Fibroblast of lung (primary cell): ENCODE measurements around the gene CCDC78. TPM values are rescaled to one million over a fixed set of nuclear protein-coding genes. Genes with fewer than 3 reads are reported as not detected.
A peak's percentile ranks its signal among the peaks of the same experiment; 100 is the strongest.

Source experiments
- DNase-seq, 2 donors: peaks; one replicate each; pipeline versions ENCODE4 v3.0.0 to v3.0.0-alpha.2; 2010; ENCODE audit warnings: low read depth in 2 of 2
- H2AFZ ChIP-seq: 2 replicates; pipeline ENCODE4 v1.5.1; 2012; ENCODE audit warnings: low read length, control low read depth, inconsistent platforms
- H3K27ac ChIP-seq: 2 replicates; pipeline ENCODE4 v1.5.1; 2011; ENCODE audit warnings: low read length, control low read depth; ENCODE audit not compliant: insufficient read depth
- H3K27me3 ChIP-seq: 2 replicates; pipeline ENCODE4 v1.5.1; 2011; ENCODE audit warnings: mild to moderate bottlenecking, low read length; ENCODE audit not compliant: control insufficient read depth, insufficient read depth
- H3K36me3 ChIP-seq: 2 replicates; pipeline ENCODE4 v1.5.1; 2011; ENCODE audit warnings: low read length; ENCODE audit not compliant: control insufficient read depth, insufficient read depth
- H3K4me1 ChIP-seq: 2 replicates; pipeline ENCODE4 v1.5.1; 2011; ENCODE audit warnings: low read length; ENCODE audit not compliant: control insufficient read depth, insufficient read depth; ENCODE audit errors: extremely low read depth
- H3K4me2 ChIP-seq: 2 replicates; pipeline ENCODE4 v1.5.1; 2011; ENCODE audit warnings: low read length, control low read depth; ENCODE audit not compliant: insufficient read depth; ENCODE audit errors: extremely low read depth
- H3K4me3 ChIP-seq, 4 experiments: fragments of 200-600 bp in 1 of 4; sonication (generic) in 1 of 4; replicated peaks in 1 of 4; 2 replicates each; pipeline ENCODE4 v1.5.1; 2011 to 2016; ENCODE audit warnings: low read length in 4 of 4, low read depth in 3 of 4, mild to moderate bottlenecking in 3 of 4, control low read depth in 2 of 4, inconsistent platforms in 1 of 4, mixed read lengths in 1 of 4; ENCODE audit not compliant: insufficient read depth in 1 of 4; ENCODE audit errors: control extremely low read depth in 1 of 4
- H3K79me2 ChIP-seq: 2 replicates; pipeline ENCODE4 v1.5.1; 2012; ENCODE audit warnings: mild to moderate bottlenecking, low read length, inconsistent platforms; ENCODE audit not compliant: control insufficient read depth, insufficient read depth
- H3K9ac ChIP-seq: 2 replicates; pipeline ENCODE4 v1.5.1; 2011; ENCODE audit warnings: mild to moderate bottlenecking, low read length, control low read depth; ENCODE audit not compliant: insufficient read depth
- H3K9me3 ChIP-seq: 2 replicates; pipeline ENCODE4 v1.5.1; 2012; ENCODE audit warnings: low read depth, low read length; ENCODE audit not compliant: control insufficient read depth, insufficient read depth
- H4K20me1 ChIP-seq: 2 replicates; pipeline ENCODE4 v1.5.1; 2011; ENCODE audit warnings: low read length; ENCODE audit not compliant: control insufficient read depth, insufficient read depth; ENCODE audit errors: extremely low read depth
- EZH2 ChIP-seq: IDR thresholded peaks from 2 replicates; pipeline ENCODE4 v1.5.1; 2012; ENCODE audit warnings: low read length, control low read depth, mild to moderate bottlenecking; ENCODE audit errors: missing control alignments
- polyA plus RNA-seq, 2 donors: library from polyadenylated mRNA; depleted of rRNA in 1 of 2; stranded (reverse) in 1 of 2; unstranded in 1 of 2; fragments of >200 nt; gene quantifications; 2 replicates each; pipeline ENCODE4 v1.2.1, GENCODE V29; 2011 to 2012; ENCODE audit warnings: missing spikeins in 1 of 2
- total RNA-seq: library from RNA; depleted of rRNA; stranded (reverse); fragments of >200 nt; gene quantifications from 2 replicates; pipeline ENCODE4 v1.2.1, GENCODE V29; 2014
- TF ChIP-seq, protein P1 (sequence below), 2 donors: IDR thresholded peaks in 1 of 2; conservative IDR thresholded peaks in 1 of 2; 1 replicate in 1 of 2; 2 replicates in 1 of 2; pipeline ENCODE4 v1.5.1; 2011 to 2012; ENCODE audit warnings: low read length in 2 of 2, control low read depth in 1 of 2, inconsistent platforms in 1 of 2, low read depth in 1 of 2, mild to moderate bottlenecking in 1 of 2

Gene CCDC78
- total and polyA plus RNA-seq, 2 donors (not counting 1 experiment from before 2014, with no cell fraction given) = 0.50 to 1.8 TPM

DNA sequence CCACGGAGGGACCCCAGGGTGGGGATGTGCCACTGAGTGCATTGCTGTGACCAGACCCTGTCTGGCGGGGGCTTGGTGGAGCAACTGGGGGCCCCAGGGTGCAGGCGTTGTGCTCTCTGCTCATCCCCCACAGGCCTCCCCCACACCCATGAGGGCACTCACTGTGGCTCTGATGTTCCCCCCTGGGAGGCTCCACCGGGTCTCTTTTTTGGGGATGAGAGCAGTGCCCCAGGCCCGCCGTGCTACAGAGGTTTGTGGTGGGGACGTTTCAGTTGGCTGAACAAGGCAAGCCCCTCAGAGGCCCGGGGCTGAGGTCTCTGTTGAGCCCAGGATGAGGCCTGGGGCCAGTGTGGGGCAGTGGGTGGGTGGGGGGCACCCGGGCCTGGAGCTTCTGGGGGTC, 2.5 kb downstream of the CCDC78 start:
- no peak for DNase-seq
- no peak overlapping the region for H3K4me2 ChIP-seq
- H3K9ac ChIP-seq = no peak overlapping the region
- no peaks in the 10 kb centered on the region for H3K9me3 ChIP-seq
- H2AFZ ChIP-seq = no peak overlapping the region
- no peaks in the 10 kb centered on the region for H3K27me3 ChIP-seq
- no peaks in the 10 kb centered on the region for H4K20me1 ChIP-seq
- no peaks in the 10 kb centered on the region for H3K79me2 ChIP-seq
- H3K4me3 ChIP-seq = no peak overlapping the region
- H3K36me3 ChIP-seq = peaks cover 2% of the 10 kb centered on the region
- H3K27ac ChIP-seq = no peak overlapping the region
- no peak for TF ChIP-seq EZH2
- TF ChIP-seq, protein P1, sequence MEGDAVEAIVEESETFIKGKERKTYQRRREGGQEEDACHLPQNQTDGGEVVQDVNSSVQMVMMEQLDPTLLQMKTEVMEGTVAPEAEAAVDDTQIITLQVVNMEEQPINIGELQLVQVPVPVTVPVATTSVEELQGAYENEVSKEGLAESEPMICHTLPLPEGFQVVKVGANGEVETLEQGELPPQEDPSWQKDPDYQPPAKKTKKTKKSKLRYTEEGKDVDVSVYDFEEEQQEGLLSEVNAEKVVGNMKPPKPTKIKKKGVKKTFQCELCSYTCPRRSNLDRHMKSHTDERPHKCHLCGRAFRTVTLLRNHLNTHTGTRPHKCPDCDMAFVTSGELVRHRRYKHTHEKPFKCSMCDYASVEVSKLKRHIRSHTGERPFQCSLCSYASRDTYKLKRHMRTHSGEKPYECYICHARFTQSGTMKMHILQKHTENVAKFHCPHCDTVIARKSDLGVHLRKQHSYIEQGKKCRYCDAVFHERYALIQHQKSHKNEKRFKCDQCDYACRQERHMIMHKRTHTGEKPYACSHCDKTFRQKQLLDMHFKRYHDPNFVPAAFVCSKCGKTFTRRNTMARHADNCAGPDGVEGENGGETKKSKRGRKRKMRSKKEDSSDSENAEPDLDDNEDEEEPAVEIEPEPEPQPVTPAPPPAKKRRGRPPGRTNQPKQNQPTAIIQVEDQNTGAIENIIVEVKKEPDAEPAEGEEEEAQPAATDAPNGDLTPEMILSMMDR (conservative IDR thresholded peaks at IDR 0.05 in 1 of 2, IDR thresholded peaks at IDR 0.05 in 1 of 2; ENCODE audit: low read depth in 1 of 2, low read length in 2 of 2) = no peak
- H3K4me1 ChIP-seq = peaks cover 9% of the 10 kb centered on the region

DNA sequence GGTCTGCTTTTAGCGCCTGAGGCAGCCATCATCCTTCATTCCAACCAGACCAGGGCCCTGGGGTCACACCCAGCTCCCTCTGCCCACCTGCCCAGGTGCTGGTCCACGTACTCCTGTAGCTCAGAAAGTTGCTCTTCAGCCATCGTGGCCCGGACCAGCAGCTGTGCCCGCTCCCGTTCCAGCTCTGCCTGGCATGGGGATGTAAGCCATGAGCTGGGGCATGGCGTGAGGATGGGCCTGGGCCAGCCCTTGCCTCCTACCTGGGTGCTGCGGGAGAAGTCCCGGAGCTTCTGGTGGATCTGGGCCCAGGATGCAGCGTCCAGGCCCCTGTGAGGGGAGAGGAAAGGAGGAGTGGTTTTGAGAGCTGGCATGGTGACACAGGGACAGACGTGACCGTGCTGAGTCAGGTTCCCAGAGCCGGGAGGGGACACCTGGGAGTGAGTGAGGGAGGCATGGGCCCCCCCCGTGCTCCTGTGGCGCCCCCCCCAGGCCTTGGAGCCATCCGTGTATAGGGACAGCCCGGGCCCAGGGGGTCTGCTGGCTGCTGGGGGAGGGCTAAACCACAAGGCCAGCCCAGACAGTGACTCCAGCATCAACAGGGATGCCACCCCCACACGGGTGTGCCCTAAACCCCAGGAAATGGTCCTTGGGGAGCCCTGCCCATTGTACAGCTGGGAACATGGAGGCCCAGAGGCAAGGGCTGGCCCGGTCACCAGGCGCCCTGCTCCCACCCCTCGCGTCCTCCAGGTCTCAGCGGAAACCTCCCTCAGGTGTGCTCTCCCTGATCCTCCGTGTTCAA, 3.2 kb downstream of the CCDC78 start:
- no peak overlapping the region for H3K4me3 ChIP-seq
- H3K4me2 ChIP-seq = no peak overlapping the region
- H3K27me3 ChIP-seq = no peaks in the 10 kb centered on the region
- no peak for DNase-seq
- no peak overlapping the region for H3K9ac ChIP-seq
- H2AFZ ChIP-seq = no peak overlapping the region
- H3K79me2 ChIP-seq = no peaks in the 10 kb centered on the region
- TF ChIP-seq, protein P1 (conservative IDR thresholded peaks at IDR 0.05 in 1 of 2, IDR thresholded peaks at IDR 0.05 in 1 of 2; ENCODE audit: low read depth in 1 of 2, low read length in 2 of 2) = no peak
- no peak for TF ChIP-seq EZH2
- peaks cover 9% of the 10 kb centered on the region for H3K4me1 ChIP-seq
- no peaks in the 10 kb centered on the region for H3K9me3 ChIP-seq
- H3K27ac ChIP-seq = no peak overlapping the region
- peaks cover 2% of the 10 kb centered on the region for H3K36me3 ChIP-seq
- no peaks in the 10 kb centered on the region for H4K20me1 ChIP-seq

DNA sequence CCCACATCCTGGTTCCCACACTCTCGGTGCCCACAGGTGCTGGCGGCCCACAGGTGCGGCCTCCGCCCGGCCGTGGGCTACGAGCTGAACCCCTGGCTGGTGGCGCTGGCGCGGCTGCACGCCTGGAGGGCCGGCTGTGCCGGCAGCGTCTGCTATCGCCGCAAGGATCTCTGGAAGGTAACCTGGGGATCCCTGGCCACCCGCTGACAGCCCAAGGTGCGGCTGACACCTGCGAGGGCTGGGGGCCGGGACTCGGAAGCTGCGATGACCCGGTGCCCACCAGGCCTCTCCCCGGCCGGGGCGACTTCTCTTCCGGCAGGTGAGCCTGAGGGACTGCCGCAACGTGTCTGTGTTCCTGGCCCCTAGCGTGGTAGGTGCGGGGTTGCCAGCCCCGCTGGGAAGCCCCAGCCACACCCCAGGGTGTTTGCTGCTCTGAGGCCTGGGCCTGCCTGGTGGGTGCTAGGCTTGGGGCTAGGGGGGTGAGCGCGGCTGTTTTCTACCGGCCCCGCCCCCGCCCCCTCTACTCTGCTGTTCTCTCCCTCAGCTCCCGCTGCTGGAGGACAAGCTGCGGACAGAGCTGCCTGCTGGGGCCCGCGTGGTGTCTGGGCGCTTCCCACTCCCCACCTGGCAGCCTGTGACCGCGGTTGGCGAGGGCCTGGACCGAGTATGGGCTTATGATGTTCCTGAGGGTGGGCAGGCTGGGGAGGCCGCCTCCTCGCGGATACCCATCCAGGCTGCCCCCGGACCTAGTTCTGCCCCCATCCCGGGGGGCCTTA, 4.3 kb downstream of the CCDC78 start:
- Histone ChIP-seq H3K9me3 (no peaks in the 10 kb centered on the region), H3K27ac (no peak overlapping the region), H3K36me3 (peaks cover 2% of the 10 kb centered on the region), H3K79me2 (no peaks in the 10 kb centered on the region), H3K4me3 (peak overlapping the region in 3 of 4 experiments; percentile 71 to 88 (median 80)), H3K27me3 (no peaks in the 10 kb centered on the region), H3K4me1 (peaks cover 9% of the 10 kb centered on the region), H2AFZ (no peak overlapping the region), H3K4me2 (peak overlapping the region; percentile 75), H3K9ac (no peak overlapping the region), H4K20me1 (no peaks in the 10 kb centered on the region)
- TF ChIP-seq, protein P1 (conservative IDR thresholded peaks at IDR 0.05 in 1 of 2, IDR thresholded peaks at IDR 0.05 in 1 of 2; ENCODE audit: low read depth in 1 of 2, low read length in 2 of 2) = no peak
- TF ChIP-seq EZH2 = no peak
- no peak for DNase-seq
